GM19351 (cell line): ENCODE data around the gene GJC1.

Source experiments
- ATAC-seq: cut with Tn5 transposase; IDR thresholded peaks from one replicate; pipeline ENCODE4 v1.9.1; 2021; ENCODE audit warnings: mild to moderate bottlenecking, moderate library complexity; ENCODE audit not compliant: unreplicated experiment

GJC1 gene

GRCh38 chr17:44829523-44830358 lies at the start of gene GJC1:
Gene GJC1, minus strand, starts transcription at chr17:44830287. Its CDS starts 24,470 bp downstream, at chr17:44805817.
- no peak for ATAC-seq

- ATAC-seq: no peak
Observed at GRCh38 chr17:44879376-44879775, 49.3 kb upstream of the GJC1 start.

GRCh38 chr17:44878627-44879221 lies 48.6 kb upstream of the GJC1 start:
- no peak for ATAC-seq

- ATAC-seq: no peak
Observed at GRCh38 chr17:44877121-44877520, 47.0 kb upstream of the GJC1 start.

- ATAC-seq: no peak
Observed at GRCh38 chr17:44875761-44876160, 45.7 kb upstream of the GJC1 start.

- no peak for ATAC-seq
Observed at GRCh38 chr17:44872131-44872768, 42.2 kb upstream of the GJC1 start.

- ATAC-seq: no peak
Observed at GRCh38 chr17:44871556-44871955, 41.5 kb upstream of the GJC1 start.

GRCh38 chr17:44867841-44868240 lies 37.8 kb upstream of the GJC1 start:
- ATAC-seq: no peak

- no peak for ATAC-seq
Observed at GRCh38 chr17:44865931-44866330, 35.8 kb upstream of the GJC1 start.

- no peak for ATAC-seq
Observed at GRCh38 chr17:44865231-44865660, 35.2 kb upstream of the GJC1 start.

- ATAC-seq: no peak
Observed at GRCh38 chr17:44864831-44865230, 34.7 kb upstream of the GJC1 start.

GRCh38 chr17:44863061-44863918 lies 33.2 kb upstream of the GJC1 start:
- ATAC-seq: no peak

GRCh38 chr17:44862278-44862914 lies 32.3 kb upstream of the GJC1 start:
- no peak for ATAC-seq

GRCh38 chr17:44859701-44860100 lies 29.6 kb upstream of the GJC1 start:
- ATAC-seq: no peak

GRCh38 chr17:44854192-44854591 lies 24.1 kb upstream of the GJC1 start:
- no peak for ATAC-seq

GRCh38 chr17:44850612-44851011 lies 20.5 kb upstream of the GJC1 start:
- no peak for ATAC-seq

- no peak for ATAC-seq
Observed at GRCh38 chr17:44850025-44850424, 19.9 kb upstream of the GJC1 start.

- ATAC-seq: no peak
Observed at GRCh38 chr17:44848961-44849489, 18.9 kb upstream of the GJC1 start.

- ATAC-seq: no peak
Observed at GRCh38 chr17:44848257-44848795, 18.2 kb upstream of the GJC1 start.

- ATAC-seq: no peak
Observed at GRCh38 chr17:44847586-44847985, 17.5 kb upstream of the GJC1 start, which contains the start of gene HIGD1B. Gene HIGD1B, plus strand, starts transcription at chr17:44847883. Its CDS starts 270 bp downstream, at chr17:44848153.
